ENCODE measurements around the gene TAC1.

DNA sequence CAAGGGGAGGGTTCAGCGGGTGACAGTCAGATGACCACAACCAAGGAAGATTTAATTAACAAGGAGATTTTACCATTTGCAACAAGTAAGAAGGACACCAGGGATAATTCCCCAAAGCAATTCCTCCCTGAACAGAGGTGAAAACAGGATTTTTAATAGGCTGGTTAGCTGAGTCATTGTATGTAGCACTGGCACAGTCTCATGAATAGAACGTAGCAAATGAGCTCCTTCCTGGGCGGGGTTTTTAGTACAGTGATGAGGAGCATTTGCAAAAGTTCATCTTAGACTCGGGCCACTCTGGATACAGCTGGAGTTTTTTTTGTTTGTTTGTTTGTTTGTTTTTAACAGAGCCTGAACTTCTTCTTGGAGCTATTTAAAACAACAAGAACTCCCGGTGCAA lies 39.0 kb downstream of the TAC1 start:
- TF ChIP-seq POLR2A (IDR thresholded peaks at IDR 0.05) = no peak
- TF ChIP-seq, protein P1, sequence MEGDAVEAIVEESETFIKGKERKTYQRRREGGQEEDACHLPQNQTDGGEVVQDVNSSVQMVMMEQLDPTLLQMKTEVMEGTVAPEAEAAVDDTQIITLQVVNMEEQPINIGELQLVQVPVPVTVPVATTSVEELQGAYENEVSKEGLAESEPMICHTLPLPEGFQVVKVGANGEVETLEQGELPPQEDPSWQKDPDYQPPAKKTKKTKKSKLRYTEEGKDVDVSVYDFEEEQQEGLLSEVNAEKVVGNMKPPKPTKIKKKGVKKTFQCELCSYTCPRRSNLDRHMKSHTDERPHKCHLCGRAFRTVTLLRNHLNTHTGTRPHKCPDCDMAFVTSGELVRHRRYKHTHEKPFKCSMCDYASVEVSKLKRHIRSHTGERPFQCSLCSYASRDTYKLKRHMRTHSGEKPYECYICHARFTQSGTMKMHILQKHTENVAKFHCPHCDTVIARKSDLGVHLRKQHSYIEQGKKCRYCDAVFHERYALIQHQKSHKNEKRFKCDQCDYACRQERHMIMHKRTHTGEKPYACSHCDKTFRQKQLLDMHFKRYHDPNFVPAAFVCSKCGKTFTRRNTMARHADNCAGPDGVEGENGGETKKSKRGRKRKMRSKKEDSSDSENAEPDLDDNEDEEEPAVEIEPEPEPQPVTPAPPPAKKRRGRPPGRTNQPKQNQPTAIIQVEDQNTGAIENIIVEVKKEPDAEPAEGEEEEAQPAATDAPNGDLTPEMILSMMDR (IDR thresholded peaks at IDR 0.05) = no peak

All from uterus (tissue), 2 donors.